Stomach (tissue), 9 donors: Measurements from ENCODE around the gene POFUT2. TPM values are rescaled to one million over a fixed set of nuclear protein-coding genes. Genes with fewer than 3 reads are reported as not detected.
"Not testable (repeated sequence)": the region's sequence is repeated elsewhere in the genome, so short reads cannot be mapped to it uniquely, and the experiment has no call there.

Experiments
- DNase-seq, 2 donors: peaks; one replicate each; pipeline versions ENCODE4 v3.0.0 to v3.0.0-alpha.2; 2013 to 2019
- H3K27ac ChIP-seq, 5 donors: fragments of 200-600 bp in 4 of 5; sonication (generic) in 4 of 5; one replicate each; pipeline ENCODE4 v1.5.1; 2013 to 2019; ENCODE audit warnings: mild to moderate bottlenecking in 1 of 5, moderate library complexity in 1 of 5
- H3K27me3 ChIP-seq, 3 donors: fragments of 200-600 bp; sonication (generic); one replicate each; pipeline ENCODE4 v1.5.1; 2017 to 2019; ENCODE audit warnings: mixed run types in 1 of 3
- H3K36me3 ChIP-seq, 4 donors: fragments of 200-600 bp; sonication (generic); 1 replicate in 3 of 4; 2 replicates in 1 of 4; pipeline ENCODE4 v1.5.1; 2016 to 2019
- H3K4me1 ChIP-seq, 4 donors: fragments of 200-600 bp; sonication (generic); one replicate each; pipeline ENCODE4 v1.5.1; 2016 to 2019
- H3K4me3 ChIP-seq, 4 donors: fragments of 200-600 bp; sonication (generic) in 3 of 4; one replicate each; pipeline ENCODE4 v1.5.1; 2016 to 2019; ENCODE audit warnings: mild to moderate bottlenecking in 1 of 4
- H3K9me3 ChIP-seq, 4 donors: fragments of 200-600 bp; sonication (generic); one replicate each; pipeline ENCODE4 v1.5.1; 2016 to 2019
- EP300 ChIP-seq: sonication (generic); formaldehyde crosslinking; IDR thresholded peaks from one replicate; pipeline ENCODE4 v1.6.1; 2017; ENCODE audit warnings: antibody characterized with exemption
- POLR2A ChIP-seq, 4 donors: fragments of 450-650 bp; IDR thresholded peaks; one replicate each; pipeline ENCODE4 v1.6.1; 2016; ENCODE audit warnings: antibody characterized with exemption in 4 of 4, control low read depth in 2 of 4, mild to moderate bottlenecking in 1 of 4, moderate library complexity in 1 of 4
- POLR2AphosphoS5 ChIP-seq, 3 donors: sonication (generic); formaldehyde crosslinking; IDR thresholded peaks; one replicate each; pipeline ENCODE4 v1.6.1; 2016; ENCODE audit warnings: antibody characterized with exemption in 3 of 3
- WGBS, 5 donors: extraction: QIAGEN DNeasy Blood & Tissue Kit in 3 of 5; methylation state at CpG; one replicate each; pipeline versions ENCODE4 v1.1.5 to v1.1.7; 2013 to 2018; 5-methylcytosine and 5-hydroxymethylcytosine counted together
- intact Hi-C: fragments of 100-400 bp; cut with DNase I; formaldehyde crosslinking; loops from one replicate; pipeline ENCODE4 v1.15.1; 2023; ENCODE audit warnings: low total_unique reads
- polyA plus RNA-seq, 3 donors: library from polyadenylated mRNA; stranded (reverse); fragments of 200-250 nt; gene quantifications; one replicate each; pipeline ENCODE4 v1.2.3, GENCODE V29; 2013
- total RNA-seq, 5 donors: library from RNA; depleted of rRNA; stranded (reverse); fragments of >200 nt; gene quantifications; one replicate each; pipeline versions ENCODE4 v1.1.0 to v1.2.3, GENCODE V29; 2014 to 2016
- TF ChIP-seq, protein P1 (sequence below), 7 experiments: fragments of 450-650 bp in 4 of 7; fragments of 200-600 bp in 3 of 7; sonication (generic) in 3 of 7; IDR thresholded peaks; one replicate each; pipeline ENCODE4 v1.5.1; 2016 to 2019; ENCODE audit warnings: antibody characterized with exemption in 7 of 7, control low read depth in 2 of 7, mild to moderate bottlenecking in 1 of 7
- donor health status: healthy with polysubstance abuse.
- donor health status: Bipolar disorder and iron deficiency.
- donor health status: healthy.

The POFUT2 gene
- total and polyA plus RNA-seq, 8 donors = 7.4 to 34.2 (median 22.4) TPM

DNA sequence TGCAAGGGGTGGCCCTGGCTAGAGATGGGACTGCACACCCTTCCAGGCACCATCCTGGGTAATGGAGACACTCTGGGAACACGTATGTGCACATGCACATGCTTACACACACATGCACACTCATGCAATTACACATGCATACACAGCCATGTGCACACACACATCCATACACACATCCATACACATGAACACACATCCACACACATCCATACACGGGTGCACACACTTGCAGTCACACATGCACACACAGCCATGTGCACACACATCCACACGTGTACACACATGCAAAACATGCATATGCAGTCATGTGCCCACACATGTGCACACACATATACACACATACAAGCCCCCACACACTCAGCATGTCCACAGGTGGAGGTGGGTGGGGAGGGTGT lies 22.3 kb upstream of the POFUT2 start:
- peaks cover 18 to 45% (median 28%) of the 10 kb centered on the region in 4 donors for H3K4me1 ChIP-seq
- no peak for DNase-seq
- H3K36me3 ChIP-seq = no peaks in the 10 kb centered on the region
- no peaks in the 10 kb centered on the region for H3K9me3 ChIP-seq
- intact Hi-C loops = no loop called here
- peaks cover 0 to 35% (median 4%) of the 10 kb centered on the region in 3 donors for H3K27me3 ChIP-seq
- peak overlapping the region in 4 of 5 donors; percentile 70 to 81 (median 77) for H3K27ac ChIP-seq
- 72 to 81% (median 79%) methylated on average over 3 of the region's 3 CpGs for WGBS, 5 donors
- TF ChIP-seq POLR2AphosphoS5 (IDR thresholded peaks at IDR 0.05) (no peak), EP300 (no peak), POLR2A (IDR thresholded peaks at IDR 0.05) (no peak)
- TF ChIP-seq, protein P1, sequence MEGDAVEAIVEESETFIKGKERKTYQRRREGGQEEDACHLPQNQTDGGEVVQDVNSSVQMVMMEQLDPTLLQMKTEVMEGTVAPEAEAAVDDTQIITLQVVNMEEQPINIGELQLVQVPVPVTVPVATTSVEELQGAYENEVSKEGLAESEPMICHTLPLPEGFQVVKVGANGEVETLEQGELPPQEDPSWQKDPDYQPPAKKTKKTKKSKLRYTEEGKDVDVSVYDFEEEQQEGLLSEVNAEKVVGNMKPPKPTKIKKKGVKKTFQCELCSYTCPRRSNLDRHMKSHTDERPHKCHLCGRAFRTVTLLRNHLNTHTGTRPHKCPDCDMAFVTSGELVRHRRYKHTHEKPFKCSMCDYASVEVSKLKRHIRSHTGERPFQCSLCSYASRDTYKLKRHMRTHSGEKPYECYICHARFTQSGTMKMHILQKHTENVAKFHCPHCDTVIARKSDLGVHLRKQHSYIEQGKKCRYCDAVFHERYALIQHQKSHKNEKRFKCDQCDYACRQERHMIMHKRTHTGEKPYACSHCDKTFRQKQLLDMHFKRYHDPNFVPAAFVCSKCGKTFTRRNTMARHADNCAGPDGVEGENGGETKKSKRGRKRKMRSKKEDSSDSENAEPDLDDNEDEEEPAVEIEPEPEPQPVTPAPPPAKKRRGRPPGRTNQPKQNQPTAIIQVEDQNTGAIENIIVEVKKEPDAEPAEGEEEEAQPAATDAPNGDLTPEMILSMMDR (IDR thresholded peaks at IDR 0.05) = no peak
- H3K4me3 ChIP-seq = no peak overlapping the region

- peaks cover 0 to 35% (median 4%) of the 10 kb centered on the region in 3 donors for H3K27me3 ChIP-seq
- peaks cover 18 to 45% (median 28%) of the 10 kb centered on the region in 4 donors for H3K4me1 ChIP-seq
- peak overlapping the region; percentile 54 to 81 (median 76) for H3K27ac ChIP-seq
- DNase-seq = peak; percentile 47 to 79
- no peaks in the 10 kb centered on the region for H3K36me3 ChIP-seq
- H3K4me3 ChIP-seq = no peak overlapping the region
- 60 to 74% (median 69%) methylated on average over 24 to 27 of the region's 27 CpGs for WGBS, 5 donors
- intact Hi-C loops = no loop called here
- no peaks in the 10 kb centered on the region for H3K9me3 ChIP-seq
- TF ChIP-seq, protein P1 (IDR thresholded peaks at IDR 0.05) = peak in 2 of 7 experiments; percentile 14 to 55
- no peak for TF ChIP-seq POLR2AphosphoS5 (IDR thresholded peaks at IDR 0.05)
- no peak for TF ChIP-seq EP300
- TF ChIP-seq POLR2A (IDR thresholded peaks at IDR 0.05) = no peak
Observed at GRCh38 chr21:45309069-45309986, 21.6 kb upstream of the POFUT2 start.

- H3K27ac ChIP-seq = peak overlapping the region; percentile 54 to 81 (median 76)
Observed at GRCh38 chr21:45308194-45309068, 20.7 kb upstream of the POFUT2 start.

GRCh38 chr21:45307597-45308158 lies 20.0 kb upstream of the POFUT2 start:
- H3K27ac ChIP-seq = peak overlapping the region in 4 of 5 donors; percentile 75 to 83 (median 80)
- peaks cover 18 to 45% (median 28%) of the 10 kb centered on the region in 4 donors for H3K4me1 ChIP-seq
- 78 to 84% (median 83%) methylated on average over 17 of the region's 17 CpGs for WGBS, 5 donors
- peaks cover 0 to 38% (median 4%) of the 10 kb centered on the region in 3 donors for H3K27me3 ChIP-seq
- DNase-seq, H3K36me3 ChIP-seq, H3K9me3 ChIP-seq, H3K4me3 ChIP-seq, intact Hi-C loops: not testable (repeated sequence)

More at GRCh38 chr21:45308194-45309068, 20.7 kb upstream of the POFUT2 start:
- TF ChIP-seq EP300 (no peak), POLR2A (IDR thresholded peaks at IDR 0.05) (no peak), POLR2AphosphoS5 (IDR thresholded peaks at IDR 0.05) (no peak)
- TF ChIP-seq, protein P1 (IDR thresholded peaks at IDR 0.05) = no peak
- WGBS, 5 donors = 41 to 56% (median 52%) methylated on average over 25 to 27 of the region's 27 CpGs
- peaks cover 18 to 45% (median 28%) of the 10 kb centered on the region in 4 donors for H3K4me1 ChIP-seq
- H3K4me3 ChIP-seq = no peak overlapping the region
- peaks cover 0 to 35% (median 4%) of the 10 kb centered on the region in 3 donors for H3K27me3 ChIP-seq
- intact Hi-C loops = no loop called here
- no peaks in the 10 kb centered on the region for H3K9me3 ChIP-seq
- no peaks in the 10 kb centered on the region for H3K36me3 ChIP-seq
- DNase-seq = no peak
